Measurements from ENCODE around the gene USP2. TPM values are rescaled to one million over a fixed set of nuclear protein-coding genes. Genes with fewer than 3 reads are reported as not detected.

USP2 gene
- total RNA-seq, 2 donors from 2014 or later: 38.9 to 58.7 TPM

DNA sequence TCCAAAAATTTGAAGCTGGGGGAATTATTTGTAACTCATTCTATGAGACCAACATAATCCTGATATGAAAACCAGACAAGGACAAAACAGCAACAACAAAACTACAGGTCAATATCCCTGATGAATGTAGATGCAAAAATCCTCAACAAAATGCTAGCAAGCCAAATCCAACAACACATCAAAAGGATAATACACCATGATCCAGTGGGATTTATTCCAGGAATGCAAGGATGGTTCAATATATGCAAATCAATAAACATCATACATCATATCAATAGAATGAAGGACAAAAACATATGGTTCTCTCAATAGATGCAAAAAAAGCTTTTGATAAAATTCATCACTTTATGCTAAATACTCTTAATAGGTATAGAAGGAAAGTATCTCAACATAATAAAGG lies 19.4 kb upstream of the USP2 start:
- no peaks in the 10 kb centered on the region for H3K36me3 ChIP-seq
- no peaks in the 10 kb centered on the region for H3K27me3 ChIP-seq
- DNase-seq (ENCODE audit: low spot score): no peak
- H3K27ac ChIP-seq: no peak overlapping the region
- H3K9me3 ChIP-seq: peaks cover 0 to 25% of the 10 kb centered on the region in 2 donors
- no peak overlapping the region for H3K4me3 ChIP-seq
- H3K4me1 ChIP-seq: no peaks in the 10 kb centered on the region
- TF ChIP-seq, protein P1, sequence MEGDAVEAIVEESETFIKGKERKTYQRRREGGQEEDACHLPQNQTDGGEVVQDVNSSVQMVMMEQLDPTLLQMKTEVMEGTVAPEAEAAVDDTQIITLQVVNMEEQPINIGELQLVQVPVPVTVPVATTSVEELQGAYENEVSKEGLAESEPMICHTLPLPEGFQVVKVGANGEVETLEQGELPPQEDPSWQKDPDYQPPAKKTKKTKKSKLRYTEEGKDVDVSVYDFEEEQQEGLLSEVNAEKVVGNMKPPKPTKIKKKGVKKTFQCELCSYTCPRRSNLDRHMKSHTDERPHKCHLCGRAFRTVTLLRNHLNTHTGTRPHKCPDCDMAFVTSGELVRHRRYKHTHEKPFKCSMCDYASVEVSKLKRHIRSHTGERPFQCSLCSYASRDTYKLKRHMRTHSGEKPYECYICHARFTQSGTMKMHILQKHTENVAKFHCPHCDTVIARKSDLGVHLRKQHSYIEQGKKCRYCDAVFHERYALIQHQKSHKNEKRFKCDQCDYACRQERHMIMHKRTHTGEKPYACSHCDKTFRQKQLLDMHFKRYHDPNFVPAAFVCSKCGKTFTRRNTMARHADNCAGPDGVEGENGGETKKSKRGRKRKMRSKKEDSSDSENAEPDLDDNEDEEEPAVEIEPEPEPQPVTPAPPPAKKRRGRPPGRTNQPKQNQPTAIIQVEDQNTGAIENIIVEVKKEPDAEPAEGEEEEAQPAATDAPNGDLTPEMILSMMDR (IDR thresholded peaks at IDR 0.05): no peak

DNA sequence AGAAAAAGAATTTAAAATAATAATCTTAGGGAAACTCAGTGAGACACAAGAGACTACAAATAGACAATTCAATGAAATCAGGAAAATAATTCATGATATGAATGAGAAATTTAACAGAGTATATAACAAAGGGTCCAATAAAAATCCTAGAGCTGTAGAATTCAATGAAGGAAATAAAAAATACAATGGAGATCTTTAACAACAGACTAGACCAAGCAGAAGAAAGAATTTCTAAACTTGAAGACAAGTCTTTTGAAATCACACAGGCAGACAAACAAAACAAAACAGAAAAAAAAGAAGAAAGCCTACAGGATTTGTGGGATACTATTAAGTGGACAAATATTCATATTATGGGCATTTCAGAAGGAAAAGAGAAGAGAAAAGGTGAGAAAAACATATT lies 16.2 kb upstream of the USP2 start:
- DNase-seq (ENCODE audit: low spot score): no peak
- peaks cover 0 to 25% of the 10 kb centered on the region in 2 donors for H3K9me3 ChIP-seq
- TF ChIP-seq, protein P1 (IDR thresholded peaks at IDR 0.05): no peak
- H3K36me3 ChIP-seq: no peaks in the 10 kb centered on the region
- no peak overlapping the region for H3K4me3 ChIP-seq
- no peak overlapping the region for H3K27ac ChIP-seq
- no peaks in the 10 kb centered on the region for H3K4me1 ChIP-seq
- no peaks in the 10 kb centered on the region for H3K27me3 ChIP-seq

DNA sequence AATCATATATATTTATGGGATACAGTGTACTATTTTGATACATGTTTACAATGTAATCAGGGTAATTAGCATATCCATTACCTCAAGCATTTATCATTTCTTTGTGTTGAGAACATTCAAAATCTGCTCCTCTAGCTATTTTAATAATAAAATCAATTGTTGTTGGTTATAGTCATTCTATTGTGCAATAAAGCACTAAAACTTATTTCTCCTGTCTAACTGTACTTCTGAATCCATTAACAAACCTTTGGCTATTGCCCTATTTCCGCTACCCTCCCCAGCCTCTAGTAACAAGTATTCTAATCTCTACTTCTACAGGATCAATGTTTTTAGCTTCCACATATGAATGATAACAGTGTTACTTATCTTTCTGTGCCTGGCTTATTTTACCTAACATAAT lies 15.3 kb upstream of the USP2 start:
- DNase-seq (ENCODE audit: low spot score): no peak
- Histone ChIP-seq H3K36me3 (no peaks in the 10 kb centered on the region), H3K27me3 (no peaks in the 10 kb centered on the region), H3K9me3 (peaks cover 0 to 25% of the 10 kb centered on the region in 2 donors), H3K4me3 (no peak overlapping the region), H3K27ac (no peak overlapping the region), H3K4me1 (no peaks in the 10 kb centered on the region)
- TF ChIP-seq, protein P1 (IDR thresholded peaks at IDR 0.05): no peak

DNA sequence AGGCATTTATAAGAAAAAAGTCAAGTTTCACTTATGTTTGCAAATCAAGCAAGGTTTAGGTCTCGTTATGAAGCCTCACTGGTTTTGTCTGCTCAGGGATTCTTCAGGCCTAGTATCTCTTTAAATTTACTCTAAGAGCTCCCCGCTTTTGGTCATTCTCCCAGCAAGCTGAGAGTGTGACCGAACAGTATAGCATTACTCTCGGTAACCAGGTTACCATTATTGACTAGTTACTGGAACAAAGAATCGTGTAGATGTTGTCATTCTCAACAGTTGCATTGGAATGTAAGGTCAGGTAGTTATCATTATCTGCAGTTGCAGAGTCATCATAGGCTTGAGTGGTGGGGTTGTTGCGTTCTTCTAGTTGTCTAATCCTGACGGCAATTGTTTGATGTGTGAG lies 9.8 kb upstream of the USP2 start:
- H3K27ac ChIP-seq: no peak overlapping the region
- no peak for DNase-seq (ENCODE audit: low spot score)
- no peaks in the 10 kb centered on the region for H3K27me3 ChIP-seq
- H3K9me3 ChIP-seq: no peaks in the 10 kb centered on the region
- TF ChIP-seq, protein P1 (IDR thresholded peaks at IDR 0.05): no peak
- no peaks in the 10 kb centered on the region for H3K4me1 ChIP-seq
- H3K36me3 ChIP-seq: no peaks in the 10 kb centered on the region
- H3K4me3 ChIP-seq: no peak overlapping the region

DNA sequence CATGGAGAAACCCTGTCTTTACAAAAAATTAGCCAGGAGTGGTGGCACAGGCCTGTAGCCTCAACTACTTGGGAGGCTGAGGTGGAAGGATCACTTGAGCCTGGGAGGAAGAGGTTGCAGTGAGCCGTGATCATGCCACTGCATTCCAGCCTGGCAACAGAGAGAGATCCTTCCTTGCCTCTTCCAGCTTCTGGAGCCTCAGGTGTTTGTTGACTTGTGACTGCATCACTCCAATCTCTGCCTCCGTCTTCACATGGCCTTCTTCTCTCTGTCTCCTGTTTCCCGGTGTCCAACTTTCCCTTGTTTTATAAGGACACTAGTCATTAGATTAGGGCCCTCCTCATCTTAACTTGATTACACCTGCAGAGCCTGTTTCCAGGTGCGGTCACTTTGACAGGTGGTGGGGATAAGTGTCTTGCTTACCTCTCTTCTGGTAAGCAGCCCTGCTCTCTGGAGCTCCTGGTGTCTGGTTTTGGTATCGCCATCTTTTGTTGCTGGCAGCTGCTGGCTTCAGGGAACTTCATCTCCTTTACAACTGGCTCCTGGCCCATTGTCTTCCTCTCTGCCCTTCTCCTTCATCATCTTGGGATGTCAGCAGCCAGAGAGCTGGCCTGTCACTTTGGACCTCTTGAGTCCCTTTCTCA lies 8.2 kb upstream of the USP2 start:
- H3K27ac ChIP-seq: no peak overlapping the region
- TF ChIP-seq, protein P1 (IDR thresholded peaks at IDR 0.05): no peak
- no peak for DNase-seq (ENCODE audit: low spot score)
- no peaks in the 10 kb centered on the region for H3K36me3 ChIP-seq
- H3K9me3 ChIP-seq: no peaks in the 10 kb centered on the region
- no peak overlapping the region for H3K4me3 ChIP-seq
- no peaks in the 10 kb centered on the region for H3K27me3 ChIP-seq
- no peaks in the 10 kb centered on the region for H3K4me1 ChIP-seq

DNA sequence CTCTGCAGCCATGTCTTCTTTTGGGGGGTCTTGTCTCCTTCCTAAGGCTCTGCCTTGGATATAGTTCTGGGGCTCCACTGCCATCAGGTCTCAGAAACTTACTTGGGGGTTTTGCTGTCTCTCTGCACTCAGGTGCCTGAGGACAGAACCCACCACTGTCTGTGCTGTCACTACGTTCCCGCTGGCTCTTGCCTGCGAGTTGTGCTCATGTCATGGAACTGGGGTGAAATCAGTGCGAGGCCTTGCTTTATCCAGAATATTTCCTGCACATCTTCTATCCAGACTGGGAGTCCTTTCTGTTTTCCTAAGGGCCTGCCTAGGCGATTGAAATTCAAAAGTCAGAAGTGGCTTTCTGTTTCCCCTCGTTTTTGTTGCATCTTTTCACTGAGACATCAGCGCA lies 6.6 kb upstream of the USP2 start:
- no peak overlapping the region for H3K27ac ChIP-seq
- H3K4me3 ChIP-seq: no peak overlapping the region
- DNase-seq (ENCODE audit: low spot score): no peak

More for the DNA sequence above, 6.6 kb upstream of the USP2 start:
- Histone ChIP-seq H3K36me3 (no peaks in the 10 kb centered on the region), H3K27me3 (no peaks in the 10 kb centered on the region), H3K9me3 (no peaks in the 10 kb centered on the region), H3K4me1 (no peaks in the 10 kb centered on the region)
- TF ChIP-seq, protein P1 (IDR thresholded peaks at IDR 0.05): no peak

All from right atrium auricular region (tissue), 2 donors.